Measurements from ENCODE around the gene PHTF2.
A peak's percentile ranks its signal among the peaks of the same experiment; 100 is the strongest.

PHTF2 gene

GRCh38 chr7:77796109-77796508 is 2.5 kb upstream of the PHTF2 start:
- DNase-seq, result no peak

- DNase-seq, result no peak
Observed at GRCh38 chr7:77796960-77797359, 1.6 kb upstream of the PHTF2 start.

GRCh38 chr7:77797734-77798393 is 709 bp upstream of the PHTF2 start:
- peak in 1 of 2 experiments; percentile 36 for DNase-seq

- DNase-seq, result peak; percentile 1 to 5
Observed at GRCh38 chr7:77799078-77799964, 748 bp downstream of the PHTF2 start.

- no peak for DNase-seq
Observed at GRCh38 chr7:77800158-77800557, 1.6 kb downstream of the PHTF2 start.

GRCh38 chr7:77800730-77801129 is 2.2 kb downstream of the PHTF2 start:
- no peak for DNase-seq

- no peak for DNase-seq
Observed at GRCh38 chr7:77802557-77803405, 4.2 kb downstream of the PHTF2 start.

GRCh38 chr7:77806425-77806824 is 7.9 kb downstream of the PHTF2 start:
- DNase-seq, result no peak

- no peak for DNase-seq
Observed at GRCh38 chr7:77808517-77808916, 9.9 kb downstream of the PHTF2 start.

GRCh38 chr7:77811516-77812289 is 13.1 kb downstream of the PHTF2 start:
- no peak for DNase-seq

- no peak for DNase-seq
Observed at GRCh38 chr7:77812290-77812685, 13.7 kb downstream of the PHTF2 start.

GRCh38 chr7:77813180-77813579 is 14.6 kb downstream of the PHTF2 start:
- DNase-seq, result no peak

GRCh38 chr7:77819021-77819420 is 20.4 kb downstream of the PHTF2 start:
- no peak for DNase-seq

- DNase-seq, result no peak
Observed at GRCh38 chr7:77820967-77821366, 22.4 kb downstream of the PHTF2 start.

- DNase-seq, result no peak
Observed at GRCh38 chr7:77822269-77822668, 23.7 kb downstream of the PHTF2 start.

- DNase-seq, result no peak
Observed at GRCh38 chr7:77823787-77824186, 25.2 kb downstream of the PHTF2 start.

GRCh38 chr7:77824636-77825035 is 26.1 kb downstream of the PHTF2 start:
- no peak for DNase-seq

- DNase-seq, result no peak
Observed at GRCh38 chr7:77825131-77825530, 26.6 kb downstream of the PHTF2 start.

- DNase-seq, result no peak
Observed at GRCh38 chr7:77826300-77826699, 27.7 kb downstream of the PHTF2 start.

- no peak for DNase-seq
Observed at GRCh38 chr7:77827999-77828398, 29.4 kb downstream of the PHTF2 start.

- no peak for DNase-seq
Observed at GRCh38 chr7:77830649-77831355, 32.2 kb downstream of the PHTF2 start.

GRCh38 chr7:77831481-77831880 is 32.9 kb downstream of the PHTF2 start:
- no peak for DNase-seq

Data from NCI-H446 (cell line).